ENCODE results near the gene UNC50.

GRCh38 chr2:98579926-98580325 is 28.5 kb upstream of the UNC50 start:
- no peak for TF ChIP-seq CTCF (IDR thresholded peaks at IDR 0.05)
- TF ChIP-seq POLR2AphosphoS5 (IDR thresholded peaks at IDR 0.05) = no peak

Measured in gastroesophageal sphincter (tissue), 3 donors.